HepG2 (cell line): Measurements from ENCODE around the gene TXNRD3. TPM values are rescaled to one million over a fixed set of nuclear protein-coding genes. Genes with fewer than 3 reads are reported as not detected.

Experiments used
- ATAC-seq: fragments of 200-7000 bp; cut with Tn5 transposase; 3 replicates; pipeline ENCODE4 v1.9.1; 2020; ENCODE audit warnings: mild to moderate bottlenecking, moderate library complexity
- BruUV-seq: library from RNA; stranded (reverse); fragments of 400-500 nt; replicated peaks from 2 replicates; lab custom pipeline; 2021; lab: Mats Ljungman, UMichigan
- CTCF ChIA-PET: fragments of 300-600 bp; formaldehyde crosslinking; extraction: SDS; loops from one replicate; lab custom pipeline; 2021; ENCODE audit warnings: low total read pairs, inconsistent platforms, low intra/inter-chr PET ratio; lab: Yijun Ruan, JAX
- POLR2A ChIA-PET: fragments of 350-600 bp; sonication (Branson Sonifier 250); formaldehyde crosslinking; loops from one replicate; lab custom pipeline; 2020; ENCODE audit warnings: antibody characterized with exemption, inconsistent platforms; lab: Yijun Ruan, JAX
- DNase-seq: peaks from one replicate; pipeline ENCODE4 v3.0.0-alpha.2; 2015; ENCODE audit warnings: low spot score
- FAIRE-seq: peaks from 3 replicates; lab custom pipeline; 2011; peaks lifted over from hg19 to GRCh38; lab: Jason Lieb, UNC
- H2AFZ ChIP-seq: one replicate; pipeline ENCODE4 v1.6.1; 2011; ENCODE audit warnings: low read length, inconsistent platforms
- H3K27ac ChIP-seq: fragments of 300-600 bp; 3 replicates; pipeline ENCODE4 v1.8.0; 2011; ENCODE audit warnings: mixed run types, mild to moderate bottlenecking, mixed read lengths, low read length, inconsistent platforms; ENCODE audit not compliant: insufficient read depth; ENCODE audit errors: extremely low read length
- H3K27me3 ChIP-seq, 2 experiments: fragments of 200-600 bp in 1 of 2; 2 replicates in 1 of 2; 3 replicates in 1 of 2; pipeline versions ENCODE4 v1.6.0 to v1.8.0; 2011; ENCODE audit warnings: low read length in 2 of 2, mild to moderate bottlenecking in 2 of 2, moderate library complexity in 2 of 2, inconsistent platforms in 1 of 2; ENCODE audit not compliant: insufficient read depth in 2 of 2, control insufficient read depth in 1 of 2
- H3K36me3 ChIP-seq, 2 experiments: fragments of 200-600 bp in 1 of 2; replicated peaks in 1 of 2; 2 replicates in 1 of 2; 3 replicates in 1 of 2; pipeline versions ENCODE4 v1.5.1 to v1.8.0; 2011; ENCODE audit warnings: low read length in 2 of 2, inconsistent platforms in 1 of 2; ENCODE audit not compliant: insufficient read depth in 2 of 2, control insufficient read depth in 1 of 2
- H3K4me1 ChIP-seq: 2 replicates; pipeline ENCODE4 v1.5.1; 2012; ENCODE audit warnings: low read length, inconsistent platforms; ENCODE audit not compliant: insufficient read depth
- H3K4me2 ChIP-seq: 2 replicates; pipeline ENCODE4 v1.6.0; 2011; ENCODE audit warnings: low read depth, low read length, inconsistent platforms
- H3K4me3 ChIP-seq, 3 experiments: fragments of 200-600 bp in 1 of 3; sonication (generic), shearing (Covaris generic) in 1 of 3; replicated peaks in 1 of 3; 2 replicates each; pipeline ENCODE4 v1.5.1; 2011 to 2016; ENCODE audit warnings: low read length in 3 of 3, inconsistent platforms in 2 of 3, low read depth in 2 of 3, mild to moderate bottlenecking in 2 of 3, control low read depth in 1 of 3, mixed read lengths in 1 of 3; ENCODE audit not compliant: insufficient read depth in 1 of 3
- H3K79me2 ChIP-seq: one replicate; pipeline ENCODE4 v1.6.1; 2011; ENCODE audit warnings: low read length, inconsistent platforms; ENCODE audit not compliant: insufficient read depth
- H3K9ac ChIP-seq: 2 replicates; pipeline ENCODE4 v1.6.0; 2011; ENCODE audit warnings: mild to moderate bottlenecking, low read depth, low read length, inconsistent platforms; ENCODE audit not compliant: insufficient read depth
- H3K9me3 ChIP-seq: 2 replicates; pipeline ENCODE4 v1.5.1; 2012; ENCODE audit warnings: mild to moderate bottlenecking, low read length
- H4K20me1 ChIP-seq: 2 replicates; pipeline ENCODE4 v1.6.0; 2011; ENCODE audit warnings: inconsistent platforms, mild to moderate bottlenecking, low read length, moderate library complexity; ENCODE audit not compliant: insufficient read depth
- EP300 ChIP-seq, 3 experiments: sonication (generic) in 1 of 3; formaldehyde crosslinking in 1 of 3; IDR thresholded peaks; 2 replicates each; pipeline versions ENCODE4 v1.5.1 to v1.6.1; 2011 to 2020; ENCODE audit warnings: low read depth in 2 of 3, low read length in 2 of 3, borderline replicate concordance in 1 of 3, improper control_type of control experiment in 1 of 3, mild to moderate bottlenecking in 1 of 3, missing genetic modification reagents in 1 of 3, moderate library complexity in 1 of 3
- FOXK1 ChIP-seq: sonication (generic); formaldehyde crosslinking; IDR thresholded peaks from 2 replicates; pipeline ENCODE4 v1.4.0; 2020; ENCODE audit warnings: low read depth, missing genetic modification reagents, borderline replicate concordance
- GLMP ChIP-seq: sonication (generic); formaldehyde crosslinking; IDR thresholded peaks from 2 replicates; pipeline ENCODE4 v1.9.0; 2021; ENCODE audit warnings: missing genetic modification reagents, mild to moderate bottlenecking, borderline replicate concordance
- KLF15 ChIP-seq: sonication (generic); formaldehyde crosslinking; IDR thresholded peaks from 2 replicates; pipeline ENCODE4 v1.8.1; 2023; ENCODE audit warnings: borderline replicate concordance, mild to moderate bottlenecking, inconsistent platforms, missing genetic modification reagents, mixed read lengths
- NPAS2 ChIP-seq: sonication (generic); formaldehyde crosslinking; IDR thresholded peaks from 2 replicates; pipeline ENCODE4 v1.8.0; 2022; ENCODE audit warnings: mild to moderate bottlenecking, missing genetic modification reagents, borderline replicate concordance
- SP4 ChIP-seq: sonication (generic); formaldehyde crosslinking; IDR thresholded peaks from 2 replicates; pipeline ENCODE4 v1.8.1; 2023; ENCODE audit warnings: mild to moderate bottlenecking, missing genetic modification reagents
- YEATS2 ChIP-seq: sonication (generic); formaldehyde crosslinking; IDR thresholded peaks from 2 replicates; pipeline ENCODE4 v1.4.0; 2020; ENCODE audit warnings: missing genetic modification reagents, borderline replicate concordance
- ZBTB26 ChIP-seq: IDR thresholded peaks from 2 replicates; pipeline ENCODE4 v1.6.1; 2016; ENCODE audit warnings: missing compliant biosample characterization, missing genetic modification reagents, borderline replicate concordance
- ZNF530 ChIP-seq: sonication (generic); formaldehyde crosslinking; IDR thresholded peaks from 2 replicates; pipeline ENCODE4 v1.5.0; 2020; ENCODE audit warnings: low read depth, mild to moderate bottlenecking, missing genetic modification reagents
- ZNF546 ChIP-seq: sonication (generic); formaldehyde crosslinking; conservative IDR thresholded peaks from 2 replicates; pipeline ENCODE4 v1.8.1; 2023; ENCODE audit warnings: mild to moderate bottlenecking, missing genetic modification reagents
- ZNF7 ChIP-seq: IDR thresholded peaks from 2 replicates; pipeline ENCODE4 v1.6.1; 2016; ENCODE audit warnings: missing biosample characterization, missing genetic modification reagents
- WGBS: methylation state at CpG from one replicate; pipeline ENCODE4 v1.1.6; 2017; ENCODE audit warnings: low lambda C conversion rate; 5-methylcytosine and 5-hydroxymethylcytosine counted together
- in situ Hi-C: cut with HindIII; loops from 2 replicates; pipeline ENCODE4 v1.10.0; 2017; ENCODE audit warnings: low pct_unique_long_range_greater_than_20kb; ENCODE audit not compliant: extremely low pct_ligation_motif_present
- intact Hi-C: fragments of 100-400 bp; cut with micrococcal nuclease; formaldehyde crosslinking; loops from one replicate; pipeline ENCODE4 v1.10.0; 2022; ENCODE audit not compliant: unreplicated experiment
- polyA plus RNA-seq, 8 experiments: library from polyadenylated mRNA; depleted of rRNA in 3 of 8; stranded (reverse) in 7 of 8; unstranded in 1 of 8; fragments of >200 nt; fragmentation: Illumina TruSeq in 4 of 8; extraction: Trizol in 4 of 8; gene quantifications; 2 replicates each; pipeline versions ENCODE4 v1.2.1 to v1.2.3, GENCODE V29; 2011 to 2016; ENCODE audit warnings: low read depth in 4 of 8, missing spikeins in 1 of 8, mixed read lengths in 1 of 8; ENCODE audit not compliant: insufficient read depth in 1 of 8
- total RNA-seq, 5 experiments: library from RNA; depleted of rRNA; stranded (reverse); fragments of >200 nt; fragmentation: Illumina TruSeq; extraction: Trizol; gene quantifications; 2 replicates each; pipeline ENCODE4 v1.2.3, GENCODE V29; 2016; ENCODE audit warnings: low read depth in 1 of 5
- TF ChIP-seq, protein P1 (sequence below): sonication (generic); formaldehyde crosslinking; IDR thresholded peaks from 2 replicates; pipeline ENCODE4 v1.5.0; 2020; ENCODE audit warnings: mild to moderate bottlenecking, low read depth, missing genetic modification reagents, borderline replicate concordance
- TF ChIP-seq, protein P2 (sequence below): fragments of 450-650 bp; IDR thresholded peaks from 2 replicates; pipeline ENCODE4 v1.6.1; 2017
- TF ChIP-seq, protein P3 (sequence below): sonication (generic); formaldehyde crosslinking; IDR thresholded peaks from 2 replicates; pipeline ENCODE4 v1.4.0; 2020; ENCODE audit warnings: mild to moderate bottlenecking, missing genetic modification reagents

Gene TXNRD3
- total and polyA plus RNA-seq, 2 of the 13 experiments (the other 11 are each of a cell fraction or from before 2014, with no cell fraction given) = 4.8 to 20.7 TPM

- TF ChIP-seq, protein P1, sequence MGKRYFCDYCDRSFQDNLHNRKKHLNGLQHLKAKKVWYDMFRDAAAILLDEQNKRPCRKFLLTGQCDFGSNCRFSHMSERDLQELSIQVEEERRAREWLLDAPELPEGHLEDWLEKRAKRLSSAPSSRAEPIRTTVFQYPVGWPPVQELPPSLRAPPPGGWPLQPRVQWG (CRISPR knock-in tag) = no peak
- TF ChIP-seq ZNF7 (CRISPR knock-in tag) (no peak), FOXK1 (CRISPR knock-in tag) (no peak), ZNF546 (CRISPR knock-in tag) (no peak)
Observed at GRCh38 chr3:126573492-126574117, 81.3 kb downstream of the TXNRD3 start (continued).

- no peaks in the 10 kb centered on the region for H3K79me2 ChIP-seq
- in situ Hi-C loops = no loop called here
- H3K36me3 ChIP-seq = no peaks in the 10 kb centered on the region
- no peaks in the 10 kb centered on the region for H3K9me3 ChIP-seq
- no peaks in the 10 kb centered on the region for H4K20me1 ChIP-seq
- H3K4me3 ChIP-seq = no peak overlapping the region
- FAIRE-seq (no peak), DNase-seq (no peak), ATAC-seq (no peak)
- peaks cover 20% of the 10 kb centered on the region for H3K4me1 ChIP-seq
- H3K27ac ChIP-seq = no peak overlapping the region
- intact Hi-C loops = no loop called here
- ChIA-PET POLR2A (no interaction called here), CTCF (no interaction called here)
- H3K4me2 ChIP-seq = no peak overlapping the region
- BruUV-seq = no TSS peak
- H3K9ac ChIP-seq = no peak overlapping the region
- no peak overlapping the region for H2AFZ ChIP-seq
- WGBS = 55% methylated on average over 2 of the region's 7 CpGs
- H3K27me3 ChIP-seq = peaks cover 3% of the 10 kb centered on the region in 2 experiments; a peak in 2 of 5 replicates
- TF ChIP-seq ZNF530 (no peak), EP300 (IDR thresholded peaks at IDR 0.05; ENCODE audit: low read depth in 2 of 2, low read length in 2 of 2) (no peak), EP300 (CRISPR knock-in tag; IDR thresholded peaks at IDR 0.05; ENCODE audit: borderline replicate concordance) (no peak), SP4 (no peak), YEATS2 (CRISPR knock-in tag) (no peak), KLF15 (no peak), ZBTB26 (CRISPR knock-in tag) (no peak), NPAS2 (CRISPR knock-in tag) (no peak), GLMP (CRISPR knock-in tag) (no peak)
- TF ChIP-seq, protein P2, sequence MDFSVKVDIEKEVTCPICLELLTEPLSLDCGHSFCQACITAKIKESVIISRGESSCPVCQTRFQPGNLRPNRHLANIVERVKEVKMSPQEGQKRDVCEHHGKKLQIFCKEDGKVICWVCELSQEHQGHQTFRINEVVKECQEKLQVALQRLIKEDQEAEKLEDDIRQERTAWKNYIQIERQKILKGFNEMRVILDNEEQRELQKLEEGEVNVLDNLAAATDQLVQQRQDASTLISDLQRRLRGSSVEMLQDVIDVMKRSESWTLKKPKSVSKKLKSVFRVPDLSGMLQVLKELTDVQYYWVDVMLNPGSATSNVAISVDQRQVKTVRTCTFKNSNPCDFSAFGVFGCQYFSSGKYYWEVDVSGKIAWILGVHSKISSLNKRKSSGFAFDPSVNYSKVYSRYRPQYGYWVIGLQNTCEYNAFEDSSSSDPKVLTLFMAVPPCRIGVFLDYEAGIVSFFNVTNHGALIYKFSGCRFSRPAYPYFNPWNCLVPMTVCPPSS = no peak
- TF ChIP-seq, protein P3, sequence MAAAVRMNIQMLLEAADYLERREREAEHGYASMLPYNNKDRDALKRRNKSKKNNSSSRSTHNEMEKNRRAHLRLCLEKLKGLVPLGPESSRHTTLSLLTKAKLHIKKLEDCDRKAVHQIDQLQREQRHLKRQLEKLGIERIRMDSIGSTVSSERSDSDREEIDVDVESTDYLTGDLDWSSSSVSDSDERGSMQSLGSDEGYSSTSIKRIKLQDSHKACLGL (CRISPR knock-in tag) = no peak
Observed at GRCh38 chr3:126571078-126571477, 83.8 kb downstream of the TXNRD3 start.
